Small intestine (tissue), 7 donors: Measurements from ENCODE around the gene TOE1. TPM values are rescaled to one million over a fixed set of nuclear protein-coding genes. Genes with fewer than 3 reads are reported as not detected.

Source experiments
- DNase-seq, 2 donors: peaks; one replicate each; pipeline versions ENCODE4 v3.0.0 to v3.0.0-alpha.2; 2013
- FAIRE-seq: peaks from 2 replicates; lab custom pipeline; 2012; peaks lifted over from hg19 to GRCh38; lab: Jason Lieb, UNC
- H3K27ac ChIP-seq, 3 donors: one replicate each; pipeline ENCODE4 v1.5.1; 2013; ENCODE audit warnings: low read length in 2 of 3, mild to moderate bottlenecking in 2 of 3, control low read depth in 1 of 3, inconsistent platforms in 1 of 3, low read depth in 1 of 3, moderate library complexity in 1 of 3
- H3K27me3 ChIP-seq, 3 donors: one replicate each; pipeline ENCODE4 v1.6.1; 2013; ENCODE audit warnings: low read length in 3 of 3, inconsistent platforms in 1 of 3; ENCODE audit not compliant: control insufficient read depth in 3 of 3, insufficient read depth in 3 of 3
- H3K36me3 ChIP-seq, 3 donors: one replicate each; pipeline ENCODE4 v1.6.1; 2013; ENCODE audit warnings: low read length in 3 of 3, inconsistent platforms in 1 of 3, low read depth in 1 of 3, mild to moderate bottlenecking in 1 of 3, moderate library complexity in 1 of 3; ENCODE audit not compliant: control insufficient read depth in 3 of 3, insufficient read depth in 2 of 3
- H3K4me1 ChIP-seq, 3 donors: one replicate each; pipeline ENCODE4 v1.6.1; 2013; ENCODE audit warnings: low read length in 2 of 3, inconsistent platforms in 1 of 3, low read depth in 1 of 3, mild to moderate bottlenecking in 1 of 3, moderate library complexity in 1 of 3; ENCODE audit not compliant: control insufficient read depth in 3 of 3, insufficient read depth in 2 of 3
- H3K4me3 ChIP-seq, 3 donors: one replicate each; pipeline ENCODE4 v1.5.1; 2013; ENCODE audit warnings: low read length in 3 of 3, control low read depth in 1 of 3, inconsistent platforms in 1 of 3, low read depth in 1 of 3, mild to moderate bottlenecking in 1 of 3, moderate library complexity in 1 of 3
- H3K9me3 ChIP-seq, 2 donors: one replicate each; pipeline ENCODE4 v1.6.1; 2013; ENCODE audit warnings: low read depth in 1 of 2, low read length in 1 of 2; ENCODE audit not compliant: control insufficient read depth in 2 of 2, insufficient read depth in 1 of 2
- WGBS, 3 donors: extraction: QIAGEN DNeasy Blood & Tissue Kit; methylation state at CpG; one replicate each; pipeline ENCODE4 v1.1.7; 2013; 5-methylcytosine and 5-hydroxymethylcytosine counted together
- polyA plus RNA-seq, 4 donors: library from polyadenylated mRNA; stranded (reverse) in 3 of 4; unstranded in 1 of 4; fragments of 200-250 nt in 3 of 4; fragments of 120-200 nt in 1 of 4; gene quantifications; one replicate each; pipeline versions ENCODE4 v1.2.1 to v1.2.3, GENCODE V29; 2013
- donor health status: healthy with polysubstance abuse.
- donor health status: control.
- donor health status: control.
- donor health status: Bipolar disorder and iron deficiency.
- donor health status: healthy.

Gene TOE1
- polyA plus RNA-seq, 4 donors, result 9.6 to 18.4 (median 13.8) TPM

GRCh38 chr1:45302505-45303150 is 37.3 kb upstream of the TOE1 start:
- 81 to 89% (median 87%) methylated on average over 16 of the region's 16 CpGs for WGBS, 3 donors
- FAIRE-seq (no peak), DNase-seq (no peak)
- H3K9me3 ChIP-seq, result no peaks in the 10 kb centered on the region
- H3K36me3 ChIP-seq, result no peaks in the 10 kb centered on the region
- H3K4me3 ChIP-seq, result peak overlapping the region in 2 of 3 donors; percentile 56 to 86
- peak overlapping the region in 1 of 3 donors; percentile 83 for H3K27ac ChIP-seq
- no peaks in the 10 kb centered on the region for H3K27me3 ChIP-seq
- peaks cover 0 to 16% (median 5%) of the 10 kb centered on the region in 3 donors for H3K4me1 ChIP-seq

- Histone ChIP-seq H3K27ac (peak overlapping the region; percentile 81 to 98 (median 97)), H3K36me3 (no peaks in the 10 kb centered on the region), H3K27me3 (no peaks in the 10 kb centered on the region), H3K4me3 (peak overlapping the region; percentile 67 to 86 (median 76)), H3K9me3 (no peaks in the 10 kb centered on the region), H3K4me1 (peaks cover 0 to 9% (median 5%) of the 10 kb centered on the region in 3 donors)
- FAIRE-seq, result no peak
- 0 to 1% (median 1%) methylated on average over 49 to 68 of the region's 68 CpGs for WGBS, 3 donors
- DNase-seq, result peak; percentile 98
Measured at GRCh38 chr1:45303520-45304310, 36.3 kb upstream of the TOE1 start.

- no peaks in the 10 kb centered on the region for H3K27me3 ChIP-seq
- no peaks in the 10 kb centered on the region for H3K9me3 ChIP-seq
- WGBS, 3 donors, result 17 to 38% (median 24%) methylated on average over 15 of the region's 15 CpGs
- H3K36me3 ChIP-seq, result no peaks in the 10 kb centered on the region
- FAIRE-seq, result no peak
- H3K4me1 ChIP-seq, result peaks cover 0 to 9% (median 5%) of the 10 kb centered on the region in 3 donors
- H3K4me3 ChIP-seq, result peak overlapping the region; percentile 67 to 86 (median 76)
- DNase-seq, result peak; percentile 42 to 47
- peak overlapping the region; percentile 81 to 98 (median 97) for H3K27ac ChIP-seq
Measured at GRCh38 chr1:45304311-45305081, 35.5 kb upstream of the TOE1 start.

- no peaks in the 10 kb centered on the region for H3K36me3 ChIP-seq
- H3K27ac ChIP-seq, result no peak overlapping the region
- H3K9me3 ChIP-seq, result no peaks in the 10 kb centered on the region
- 86 to 91% (median 86%) methylated on average over 10 of the region's 10 CpGs for WGBS, 3 donors
- DNase-seq, result no peak
- no peaks in the 10 kb centered on the region for H3K27me3 ChIP-seq
- H3K4me3 ChIP-seq, result no peak overlapping the region
- peaks cover 0 to 9% (median 5%) of the 10 kb centered on the region in 3 donors for H3K4me1 ChIP-seq
- no peak for FAIRE-seq
Measured at GRCh38 chr1:45305231-45305630, 34.7 kb upstream of the TOE1 start.

GRCh38 chr1:45306319-45306718 is 33.7 kb upstream of the TOE1 start:
- 55 to 78% (median 61%) methylated on average over 8 of the region's 8 CpGs for WGBS, 3 donors
- no peaks in the 10 kb centered on the region for H3K36me3 ChIP-seq
- H3K27ac ChIP-seq, result no peak overlapping the region
- no peaks in the 10 kb centered on the region for H3K27me3 ChIP-seq
- DNase-seq, result no peak
- no peak overlapping the region for H3K4me3 ChIP-seq
- H3K4me1 ChIP-seq, result peaks cover 0 to 9% (median 5%) of the 10 kb centered on the region in 3 donors
- H3K9me3 ChIP-seq, result peaks cover 0 to 2% of the 10 kb centered on the region in 2 donors
- no peak for FAIRE-seq

- no peak for FAIRE-seq
- 71 to 91% (median 85%) methylated on average over 3 of the region's 3 CpGs for WGBS, 3 donors
- H3K9me3 ChIP-seq, result peaks cover 0 to 4% of the 10 kb centered on the region in 2 donors
- no peak for DNase-seq
- H3K27ac ChIP-seq, result no peak overlapping the region
- H3K27me3 ChIP-seq, result no peaks in the 10 kb centered on the region
- H3K4me1 ChIP-seq, result peaks cover 0 to 9% (median 5%) of the 10 kb centered on the region in 3 donors
- no peak overlapping the region for H3K4me3 ChIP-seq
- H3K36me3 ChIP-seq, result no peaks in the 10 kb centered on the region
Measured at GRCh38 chr1:45306905-45307304, 33.1 kb upstream of the TOE1 start.

- Histone ChIP-seq H3K36me3 (no peaks in the 10 kb centered on the region), H3K27ac (no peak overlapping the region), H3K4me1 (no peaks in the 10 kb centered on the region), H3K27me3 (peaks cover 0 to 3% (median 0%) of the 10 kb centered on the region in 3 donors), H3K9me3 (peaks cover 0 to 4% of the 10 kb centered on the region in 2 donors), H3K4me3 (no peak overlapping the region)
- DNase-seq (no peak), FAIRE-seq (no peak)
- WGBS, 3 donors, result 67 to 79% (median 77%) methylated on average over 3 of the region's 3 CpGs
Measured at GRCh38 chr1:45314266-45314665, 25.7 kb upstream of the TOE1 start.

- Histone ChIP-seq H3K9me3 (no peaks in the 10 kb centered on the region), H3K4me3 (no peak overlapping the region), H3K27ac (no peak overlapping the region), H3K27me3 (peaks cover 0 to 3% (median 0%) of the 10 kb centered on the region in 3 donors), H3K36me3 (no peaks in the 10 kb centered on the region), H3K4me1 (no peaks in the 10 kb centered on the region)
- DNase-seq, result no peak
- no peak for FAIRE-seq
- 72 to 87% (median 79%) methylated on average over 4 of the region's 4 CpGs for WGBS, 3 donors
Measured at GRCh38 chr1:45317166-45317565, 22.8 kb upstream of the TOE1 start.
